GM21786 (cell line): Measurements from ENCODE around the gene TSC22D2.

Experiments used
- ATAC-seq: cut with Tn5 transposase; IDR thresholded peaks from one replicate; pipeline ENCODE4 v1.9.1; 2021; ENCODE audit not compliant: unreplicated experiment

TSC22D2 gene

GRCh38 chr3:150384296-150385212 lies 23.5 kb upstream of the TSC22D2 start:
- ATAC-seq: peak; percentile 98

DNA sequence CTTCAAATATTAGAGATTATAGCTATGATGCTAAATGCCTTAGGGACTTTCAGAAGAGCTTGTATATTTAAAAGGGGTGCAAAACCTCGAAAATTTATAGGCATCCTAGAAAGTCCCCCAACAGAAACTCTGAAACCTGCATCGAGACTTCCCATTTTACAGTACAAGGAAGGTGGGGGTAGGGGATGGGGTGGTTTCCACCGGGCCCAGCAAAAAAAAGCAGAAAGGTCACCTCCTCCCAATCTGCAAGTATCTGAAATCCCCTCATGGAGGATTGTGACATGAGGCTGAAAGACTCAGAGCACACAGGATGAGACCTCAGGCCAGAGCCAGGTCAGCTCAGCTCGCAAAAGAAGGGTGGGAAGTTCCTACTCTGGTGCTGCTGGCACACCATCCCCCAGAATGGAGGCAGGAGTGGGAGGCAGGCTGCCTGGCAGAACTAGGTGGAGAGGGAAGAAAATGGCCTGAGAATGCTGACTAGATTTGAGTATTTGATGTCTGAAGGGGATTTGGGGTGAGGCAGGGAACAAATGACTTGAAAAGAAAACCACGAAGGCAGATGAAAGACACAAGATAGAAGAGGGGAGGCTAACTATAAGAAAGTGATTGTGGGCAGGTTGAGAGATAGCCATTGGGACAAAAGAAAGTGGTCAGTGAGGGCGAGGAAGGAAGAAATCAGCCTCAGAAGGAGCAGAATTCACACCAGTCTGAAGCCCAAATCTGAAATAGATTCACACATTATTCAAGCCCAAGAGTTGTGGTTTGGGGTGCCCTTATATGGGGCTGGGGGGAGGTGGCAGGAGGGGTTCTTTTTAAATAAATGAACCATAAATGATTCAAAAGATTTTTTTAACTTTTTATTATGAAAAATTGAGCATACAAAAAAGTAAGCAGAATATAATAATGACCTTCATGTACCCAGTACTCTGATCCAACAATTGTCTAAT lies 22.5 kb upstream of the TSC22D2 start:
- peak; percentile 22 for ATAC-seq

DNA sequence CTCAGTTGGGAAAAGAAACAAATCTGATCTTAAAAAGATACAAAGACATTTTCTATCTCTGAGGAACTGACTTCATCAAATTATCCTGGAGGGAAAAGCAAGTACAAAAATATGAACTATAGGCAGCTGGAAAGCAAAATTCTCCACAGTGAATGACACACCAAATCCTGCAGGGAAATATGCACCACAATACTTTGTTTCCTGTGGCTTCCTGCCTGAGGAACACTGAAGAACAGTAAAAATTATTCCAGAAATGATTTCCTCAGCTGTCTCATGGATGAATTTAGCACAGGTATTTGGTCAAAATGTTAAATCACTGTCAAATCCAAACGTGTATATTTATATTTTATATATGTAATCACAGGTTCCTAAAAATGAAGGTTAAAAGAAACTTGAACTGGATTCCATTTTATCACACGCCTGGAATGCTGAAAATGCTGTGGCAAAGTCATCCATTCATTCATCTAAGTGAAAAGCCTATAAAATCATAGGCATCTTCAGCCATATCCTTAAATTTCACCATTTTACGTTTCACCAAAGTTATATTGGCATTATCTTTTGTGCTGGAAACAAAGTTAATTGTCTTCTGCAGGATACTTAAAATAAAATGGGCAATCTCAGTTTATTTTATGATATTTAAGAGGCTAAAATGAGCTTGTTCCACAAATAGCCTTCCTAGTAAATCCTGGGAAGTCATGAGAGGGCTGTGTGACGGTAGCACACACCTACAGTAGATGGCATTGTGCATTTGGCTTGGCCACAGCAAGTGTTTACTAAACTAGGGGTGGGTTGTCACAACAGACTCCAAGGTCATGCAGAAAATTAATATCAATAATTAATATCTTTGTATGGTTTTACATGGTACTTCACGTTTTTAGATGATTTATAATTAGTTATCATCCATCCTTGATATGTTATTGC lies 19.3 kb upstream of the TSC22D2 start:
- no peak for ATAC-seq

- no peak for ATAC-seq
Observed at GRCh38 chr3:150390087-150390486, 18.0 kb upstream of the TSC22D2 start.

- ATAC-seq: no peak
Observed at GRCh38 chr3:150391161-150391560, 16.9 kb upstream of the TSC22D2 start.

GRCh38 chr3:150393745-150394144 lies 14.4 kb upstream of the TSC22D2 start:
- no peak for ATAC-seq

DNA sequence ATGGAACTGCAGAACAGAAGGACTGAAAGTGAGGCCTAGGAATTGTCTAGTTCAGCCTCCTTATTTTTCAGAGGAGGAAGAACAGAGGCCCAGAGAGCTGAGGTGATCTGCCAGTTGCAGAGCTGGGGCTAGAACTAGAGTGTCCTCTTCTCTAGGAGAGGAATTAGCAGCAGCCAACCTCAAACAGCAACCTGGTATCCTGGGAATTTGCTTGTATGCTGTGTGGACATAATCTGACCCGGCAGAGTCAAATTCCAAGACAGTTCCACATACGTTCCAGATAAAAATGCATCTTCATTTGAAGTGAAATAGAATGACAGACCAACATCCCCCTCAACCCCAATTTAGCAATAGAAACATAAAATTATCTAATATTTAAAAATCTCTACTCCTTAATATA lies 13.5 kb upstream of the TSC22D2 start:
- no peak for ATAC-seq

- no peak for ATAC-seq
Observed at GRCh38 chr3:150396491-150396890, 11.6 kb upstream of the TSC22D2 start.

GRCh38 chr3:150396956-150397550 lies 11.0 kb upstream of the TSC22D2 start:
- ATAC-seq: no peak

DNA sequence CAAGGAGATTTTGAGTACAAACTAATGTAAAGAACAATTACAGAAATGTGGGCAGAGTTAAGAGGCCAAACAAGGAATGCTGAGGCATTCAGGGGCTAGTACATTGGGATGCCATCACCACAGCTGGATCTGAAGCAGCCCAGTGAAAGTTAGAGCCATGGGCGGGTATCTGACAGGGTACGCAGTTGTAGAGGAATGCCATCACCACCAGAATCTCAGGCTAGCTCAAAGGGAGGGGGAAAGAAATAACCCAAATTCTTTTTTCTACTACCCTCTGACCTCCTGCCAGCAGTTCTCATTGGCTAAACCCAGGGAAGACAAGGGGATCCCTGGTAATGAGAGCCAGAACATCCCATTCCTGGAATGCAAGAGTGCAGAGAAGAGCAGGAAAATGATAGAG lies 9.0 kb upstream of the TSC22D2 start:
- no peak for ATAC-seq

DNA sequence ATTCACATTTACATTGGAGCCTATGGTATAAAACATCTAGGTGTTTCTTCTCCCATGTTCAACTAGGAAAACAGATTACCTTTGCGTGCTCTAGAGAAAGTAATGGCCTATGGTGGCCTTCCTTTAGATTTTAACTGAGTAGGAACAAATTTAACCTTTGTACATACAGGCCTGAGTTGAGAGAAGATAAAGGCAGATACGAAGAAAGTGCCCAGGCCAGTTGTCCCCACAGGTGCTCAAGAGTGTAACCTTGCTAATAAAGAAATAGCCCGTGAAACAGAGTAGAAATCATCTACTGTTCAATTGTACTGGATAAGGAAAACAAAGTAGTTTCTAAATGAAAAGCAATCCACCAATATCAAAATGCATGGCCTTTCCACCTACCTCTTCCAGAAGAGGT lies 6.8 kb upstream of the TSC22D2 start:
- ATAC-seq: no peak

DNA sequence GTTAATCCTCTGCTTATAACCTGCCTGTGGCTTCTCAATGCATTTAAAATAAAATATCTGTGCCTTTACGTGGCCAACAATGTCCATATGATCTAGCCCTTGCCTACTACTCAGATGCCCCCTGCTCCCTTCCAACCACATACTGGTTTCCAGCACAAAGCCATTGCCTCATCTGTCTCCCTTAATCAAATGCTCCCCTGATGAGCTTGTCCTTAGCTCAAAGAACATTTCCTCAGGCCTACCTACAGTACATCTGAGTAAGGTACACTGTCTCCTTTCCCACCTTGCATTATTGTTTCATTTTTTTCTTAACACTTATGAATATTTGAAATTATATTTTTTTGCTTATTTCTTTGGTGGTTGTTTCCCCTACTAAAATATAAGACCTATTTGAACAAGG lies 5.9 kb upstream of the TSC22D2 start:
- no peak for ATAC-seq

DNA sequence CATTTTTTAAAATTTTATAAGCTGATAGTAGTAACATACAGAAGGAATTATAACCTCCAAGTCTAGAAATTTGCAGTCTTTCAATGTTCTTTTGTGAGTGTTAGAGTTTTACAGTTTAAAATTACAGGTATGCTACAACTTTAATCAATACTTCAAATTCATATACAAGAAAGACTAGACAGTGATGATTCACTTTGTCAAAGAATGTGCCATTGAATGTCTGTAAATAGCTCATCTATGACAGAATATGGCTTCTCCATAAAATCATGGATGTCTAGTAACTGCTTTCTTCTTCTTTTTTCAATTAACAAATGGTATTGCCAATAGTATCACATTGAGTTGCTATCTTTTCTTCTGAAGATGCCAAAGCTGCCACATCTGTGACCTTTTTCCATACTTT lies 4.1 kb upstream of the TSC22D2 start:
- no peak for ATAC-seq

DNA sequence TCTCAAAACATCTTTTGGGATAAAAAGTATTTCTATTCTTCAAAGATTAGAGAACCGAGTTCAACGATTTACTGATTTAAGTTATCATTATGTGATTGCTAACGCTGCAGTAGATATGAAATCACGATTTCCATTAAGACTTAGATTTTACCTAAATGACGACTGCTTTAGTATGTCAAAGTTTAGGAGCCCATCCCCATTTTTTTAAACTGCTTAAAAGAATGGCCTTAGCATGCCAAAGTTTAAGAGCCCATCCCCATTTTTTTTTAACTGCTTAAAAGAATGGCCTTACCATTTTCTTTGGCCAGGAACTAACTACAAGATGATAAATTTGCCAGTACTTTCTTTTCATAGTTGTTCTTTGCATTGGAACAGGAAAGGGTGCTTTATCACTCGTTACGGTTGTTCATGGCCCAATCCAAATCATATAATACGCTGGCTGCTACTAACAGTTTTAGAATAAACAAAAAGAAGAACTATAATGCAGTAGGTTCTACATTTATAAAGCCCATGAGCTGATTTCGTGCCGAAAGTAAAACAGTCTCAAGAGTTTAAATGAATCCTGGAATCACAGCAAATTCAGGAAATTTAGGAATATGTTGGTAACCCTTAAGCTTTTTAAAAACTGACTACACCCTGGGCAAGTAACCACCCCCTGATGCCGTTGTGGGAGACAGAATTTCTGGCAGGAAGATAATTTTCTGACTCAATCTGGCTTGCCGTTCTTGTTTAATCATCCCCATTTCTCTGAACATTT lies 869 bp upstream of the TSC22D2 start:
- ATAC-seq: no peak

DNA sequence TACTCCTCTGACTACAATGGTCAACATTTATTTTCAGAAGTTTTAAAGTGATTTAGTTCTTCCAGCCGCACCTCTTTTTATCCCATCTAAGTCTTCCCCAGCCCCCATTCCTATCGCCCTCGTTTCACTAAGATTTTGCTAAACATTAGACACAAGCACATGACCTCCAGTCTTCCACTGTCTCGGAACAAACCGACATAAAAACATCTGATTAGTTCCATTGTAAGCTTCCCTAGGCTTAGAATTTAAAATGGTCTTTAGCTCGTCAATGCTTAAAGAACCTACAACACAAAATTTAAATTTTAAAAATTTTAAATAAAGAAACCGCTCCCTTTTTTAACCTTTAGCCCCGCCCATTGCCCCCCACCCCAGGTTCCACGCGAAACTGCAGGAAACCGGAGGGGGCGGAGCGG lies 284 bp upstream of the TSC22D2 start:
- ATAC-seq: peak; percentile 7

GRCh38 chr3:150409125-150409511 lies 1.0 kb downstream of the TSC22D2 start:
- no peak for ATAC-seq

- peak; percentile 31 for ATAC-seq
Observed at GRCh38 chr3:150409512-150410310, 1.6 kb downstream of the TSC22D2 start.

- ATAC-seq: no peak
Observed at GRCh38 chr3:150410311-150411105, 2.4 kb downstream of the TSC22D2 start.
